HepG2 (cell line): ENCODE data around the gene ANKAR. TPM values are rescaled to one million over a fixed set of nuclear protein-coding genes. Genes with fewer than 3 reads are reported as not detected.

ENCODE experiments used
- ARNT2 ChIP-seq: sonication (generic); formaldehyde crosslinking; IDR thresholded peaks from 2 replicates; pipeline ENCODE4 v1.8.0; 2022; ENCODE audit warnings: mild to moderate bottlenecking, low read depth, missing genetic modification reagents, moderate library complexity
- BRD4 ChIP-seq: sonication (generic); formaldehyde crosslinking; IDR thresholded peaks from 2 replicates; pipeline ENCODE4 v1.4.0; 2020; ENCODE audit warnings: missing genetic modification reagents
- MBD4 ChIP-seq: IDR thresholded peaks from 2 replicates; pipeline ENCODE4 v1.6.1; 2012; ENCODE audit warnings: low read length, inconsistent platforms, borderline replicate concordance
- MIER3 ChIP-seq: IDR thresholded peaks from 2 replicates; pipeline ENCODE4 v1.6.1; 2016; ENCODE audit warnings: missing compliant biosample characterization, borderline replicate concordance
- PAF1 ChIP-seq: IDR thresholded peaks from 2 replicates; pipeline ENCODE4 v1.6.1; 2016; ENCODE audit warnings: missing genetic modification reagents, missing compliant biosample characterization
- PHF8 ChIP-seq: sonication (generic); formaldehyde crosslinking; IDR thresholded peaks from 2 replicates; pipeline ENCODE4 v1.5.0; 2020; ENCODE audit warnings: missing genetic modification reagents
- ZNF234 ChIP-seq: sonication (generic); formaldehyde crosslinking; conservative IDR thresholded peaks from 2 replicates; pipeline ENCODE4 v1.5.1; 2020; ENCODE audit warnings: mild to moderate bottlenecking, missing genetic modification reagents
- ZNF460 ChIP-seq: sonication (generic); formaldehyde crosslinking; IDR thresholded peaks from 2 replicates; pipeline ENCODE4 v1.5.1; 2020; ENCODE audit warnings: missing genetic modification reagents, mild to moderate bottlenecking, borderline replicate concordance
- ZNF567 ChIP-seq: sonication (generic); formaldehyde crosslinking; IDR thresholded peaks from 2 replicates; pipeline ENCODE4 v1.8.1; 2023; ENCODE audit warnings: mild to moderate bottlenecking, missing genetic modification reagents, borderline replicate concordance
- ZNF619 ChIP-seq: sonication (generic); formaldehyde crosslinking; IDR thresholded peaks from 2 replicates; pipeline ENCODE4 v1.4.0; 2020; ENCODE audit warnings: mild to moderate bottlenecking, missing genetic modification reagents
- ZSCAN12 ChIP-seq: sonication (generic); formaldehyde crosslinking; IDR thresholded peaks from 2 replicates; pipeline ENCODE4 v1.9.0; 2021; ENCODE audit warnings: mild to moderate bottlenecking, missing genetic modification reagents
- polyA plus RNA-seq, 8 experiments: library from polyadenylated mRNA; depleted of rRNA in 3 of 8; stranded (reverse) in 7 of 8; unstranded in 1 of 8; fragments of >200 nt; fragmentation: Illumina TruSeq in 4 of 8; extraction: Trizol in 4 of 8; gene quantifications; 2 replicates each; pipeline versions ENCODE4 v1.2.1 to v1.2.3, GENCODE V29; 2011 to 2016; ENCODE audit warnings: low read depth in 4 of 8, missing spikeins in 1 of 8, mixed read lengths in 1 of 8; ENCODE audit not compliant: insufficient read depth in 1 of 8
- total RNA-seq, 5 experiments: library from RNA; depleted of rRNA; stranded (reverse); fragments of >200 nt; fragmentation: Illumina TruSeq; extraction: Trizol; gene quantifications; 2 replicates each; pipeline ENCODE4 v1.2.3, GENCODE V29; 2016; ENCODE audit warnings: low read depth in 1 of 5
- TF ChIP-seq, protein P1 (sequence below): sonication (generic); formaldehyde crosslinking; conservative IDR thresholded peaks from 2 replicates; pipeline ENCODE4 v1.8.0; 2022; ENCODE audit warnings: low read depth, missing genetic modification reagents
- TF ChIP-seq, protein P2 (sequence below): sonication (generic); formaldehyde crosslinking; IDR thresholded peaks from 2 replicates; pipeline ENCODE4 v1.5.1; 2020; ENCODE audit warnings: mild to moderate bottlenecking, missing genetic modification reagents, borderline replicate concordance
- TF ChIP-seq, protein P3 (sequence below): IDR thresholded peaks from 2 replicates; pipeline ENCODE4 v1.6.1; 2016; ENCODE audit warnings: missing genetic modification reagents, missing compliant biosample characterization
- TF ChIP-seq, protein P4 (sequence below): sonication (generic); formaldehyde crosslinking; IDR thresholded peaks from 2 replicates; pipeline ENCODE4 v1.4.0; 2020; ENCODE audit warnings: mild to moderate bottlenecking, missing genetic modification reagents
- TF ChIP-seq, protein P5 (sequence below): sonication (generic); formaldehyde crosslinking; IDR thresholded peaks from 2 replicates; pipeline ENCODE4 v1.4.0; 2020; ENCODE audit warnings: mild to moderate bottlenecking, missing genetic modification reagents
- TF ChIP-seq, protein P6 (sequence below): IDR thresholded peaks from 2 replicates; pipeline ENCODE4 v1.6.1; 2016; ENCODE audit warnings: missing compliant biosample characterization, missing genetic modification reagents, borderline replicate concordance

The ANKAR gene
- total and polyA plus RNA-seq, 2 of the 13 experiments (the other 11 are each of a cell fraction or from before 2014, with no cell fraction given) = 3.6 to 5.0 TPM

DNA sequence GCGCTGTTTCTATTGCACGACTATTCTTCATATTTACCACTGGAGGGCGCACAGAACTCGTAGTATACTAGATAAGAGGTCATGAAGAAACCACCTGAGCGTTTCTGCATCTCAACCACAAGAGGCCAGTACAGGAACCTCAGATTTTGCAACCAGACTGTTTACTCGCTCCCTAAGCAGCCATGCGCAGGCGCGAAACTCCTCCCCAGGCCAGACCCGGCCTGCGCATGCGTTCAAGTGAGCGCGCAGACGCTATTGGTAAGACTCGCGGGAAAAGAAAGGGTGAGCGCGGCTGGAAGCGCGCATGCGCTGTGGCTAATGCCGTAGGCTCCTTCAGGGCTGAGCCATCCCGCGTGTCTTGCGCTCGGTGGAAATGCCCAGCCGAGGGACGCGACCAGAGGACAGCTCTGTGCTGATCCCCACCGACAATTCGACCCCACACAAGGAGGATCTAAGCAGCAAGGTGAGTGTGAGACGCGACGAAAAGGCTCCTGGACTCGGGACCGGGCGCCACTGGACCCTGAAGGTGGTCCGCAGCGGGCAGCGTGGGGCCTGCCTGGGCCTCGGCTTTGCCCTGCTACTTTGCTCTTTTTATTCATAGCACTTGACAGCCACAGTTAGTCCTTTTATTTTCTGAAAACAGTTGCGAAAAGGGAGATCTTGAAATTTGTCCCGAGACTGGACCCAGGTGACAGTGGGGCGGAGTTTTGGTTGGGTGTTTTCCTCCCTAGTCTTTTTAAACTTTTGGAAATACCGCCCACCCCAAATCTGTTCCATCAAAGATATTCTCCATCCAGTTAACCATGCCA is 13.1 kb upstream of the ANKAR start, which contains the start of gene ASNSD1 (continued):
- TF ChIP-seq, protein P1, sequence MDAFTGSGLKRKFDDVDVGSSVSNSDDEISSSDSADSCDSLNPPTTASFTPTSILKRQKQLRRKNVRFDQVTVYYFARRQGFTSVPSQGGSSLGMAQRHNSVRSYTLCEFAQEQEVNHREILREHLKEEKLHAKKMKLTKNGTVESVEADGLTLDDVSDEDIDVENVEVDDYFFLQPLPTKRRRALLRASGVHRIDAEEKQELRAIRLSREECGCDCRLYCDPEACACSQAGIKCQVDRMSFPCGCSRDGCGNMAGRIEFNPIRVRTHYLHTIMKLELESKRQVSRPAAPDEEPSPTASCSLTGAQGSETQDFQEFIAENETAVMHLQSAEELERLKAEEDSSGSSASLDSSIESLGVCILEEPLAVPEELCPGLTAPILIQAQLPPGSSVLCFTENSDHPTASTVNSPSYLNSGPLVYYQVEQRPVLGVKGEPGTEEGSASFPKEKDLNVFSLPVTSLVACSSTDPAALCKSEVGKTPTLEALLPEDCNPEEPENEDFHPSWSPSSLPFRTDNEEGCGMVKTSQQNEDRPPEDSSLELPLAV (CRISPR knock-in tag) = no peak
- TF ChIP-seq PHF8 (CRISPR knock-in tag) (peak; percentile 99), MBD4 (no peak), ZNF234 (CRISPR knock-in tag) (no peak), ZNF619 (CRISPR knock-in tag) (peak; percentile 94), ZSCAN12 (CRISPR knock-in tag) (no peak), ZNF460 (CRISPR knock-in tag) (no peak), ARNT2 (CRISPR knock-in tag) (peak; percentile 96), ZNF567 (CRISPR knock-in tag) (peak; percentile 68; the same call in 1 of the 2 replicates), PAF1 (CRISPR knock-in tag) (no peak), BRD4 (peak; percentile 83; the same call in 1 of the 2 replicates), MIER3 (peak; percentile 79)
- TF ChIP-seq, protein P2, sequence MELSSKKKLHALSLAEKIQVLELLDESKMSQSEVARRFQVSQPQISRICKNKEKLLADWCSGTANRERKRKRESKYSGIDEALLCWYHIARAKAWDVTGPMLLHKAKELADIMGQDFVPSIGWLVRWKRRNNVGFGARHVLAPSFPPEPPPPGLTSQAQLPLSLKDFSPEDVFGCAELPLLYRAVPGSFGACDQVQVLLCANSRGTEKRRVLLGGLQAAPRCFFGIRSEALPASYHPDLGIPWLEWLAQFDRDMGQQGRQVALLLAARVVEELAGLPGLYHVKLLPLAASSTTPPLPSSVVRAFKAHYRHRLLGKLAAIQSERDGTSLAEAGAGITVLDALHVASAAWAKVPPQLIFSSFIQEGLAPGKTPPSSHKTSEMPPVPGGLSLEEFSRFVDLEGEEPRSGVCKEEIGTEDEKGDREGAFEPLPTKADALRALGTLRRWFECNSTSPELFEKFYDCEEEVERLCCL (CRISPR knock-in tag) = no peak
- TF ChIP-seq, protein P3, sequence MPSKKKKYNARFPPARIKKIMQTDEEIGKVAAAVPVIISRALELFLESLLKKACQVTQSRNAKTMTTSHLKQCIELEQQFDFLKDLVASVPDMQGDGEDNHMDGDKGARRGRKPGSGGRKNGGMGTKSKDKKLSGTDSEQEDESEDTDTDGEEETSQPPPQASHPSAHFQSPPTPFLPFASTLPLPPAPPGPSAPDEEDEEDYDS (CRISPR knock-in tag) = peak; percentile 90
- TF ChIP-seq, protein P4, sequence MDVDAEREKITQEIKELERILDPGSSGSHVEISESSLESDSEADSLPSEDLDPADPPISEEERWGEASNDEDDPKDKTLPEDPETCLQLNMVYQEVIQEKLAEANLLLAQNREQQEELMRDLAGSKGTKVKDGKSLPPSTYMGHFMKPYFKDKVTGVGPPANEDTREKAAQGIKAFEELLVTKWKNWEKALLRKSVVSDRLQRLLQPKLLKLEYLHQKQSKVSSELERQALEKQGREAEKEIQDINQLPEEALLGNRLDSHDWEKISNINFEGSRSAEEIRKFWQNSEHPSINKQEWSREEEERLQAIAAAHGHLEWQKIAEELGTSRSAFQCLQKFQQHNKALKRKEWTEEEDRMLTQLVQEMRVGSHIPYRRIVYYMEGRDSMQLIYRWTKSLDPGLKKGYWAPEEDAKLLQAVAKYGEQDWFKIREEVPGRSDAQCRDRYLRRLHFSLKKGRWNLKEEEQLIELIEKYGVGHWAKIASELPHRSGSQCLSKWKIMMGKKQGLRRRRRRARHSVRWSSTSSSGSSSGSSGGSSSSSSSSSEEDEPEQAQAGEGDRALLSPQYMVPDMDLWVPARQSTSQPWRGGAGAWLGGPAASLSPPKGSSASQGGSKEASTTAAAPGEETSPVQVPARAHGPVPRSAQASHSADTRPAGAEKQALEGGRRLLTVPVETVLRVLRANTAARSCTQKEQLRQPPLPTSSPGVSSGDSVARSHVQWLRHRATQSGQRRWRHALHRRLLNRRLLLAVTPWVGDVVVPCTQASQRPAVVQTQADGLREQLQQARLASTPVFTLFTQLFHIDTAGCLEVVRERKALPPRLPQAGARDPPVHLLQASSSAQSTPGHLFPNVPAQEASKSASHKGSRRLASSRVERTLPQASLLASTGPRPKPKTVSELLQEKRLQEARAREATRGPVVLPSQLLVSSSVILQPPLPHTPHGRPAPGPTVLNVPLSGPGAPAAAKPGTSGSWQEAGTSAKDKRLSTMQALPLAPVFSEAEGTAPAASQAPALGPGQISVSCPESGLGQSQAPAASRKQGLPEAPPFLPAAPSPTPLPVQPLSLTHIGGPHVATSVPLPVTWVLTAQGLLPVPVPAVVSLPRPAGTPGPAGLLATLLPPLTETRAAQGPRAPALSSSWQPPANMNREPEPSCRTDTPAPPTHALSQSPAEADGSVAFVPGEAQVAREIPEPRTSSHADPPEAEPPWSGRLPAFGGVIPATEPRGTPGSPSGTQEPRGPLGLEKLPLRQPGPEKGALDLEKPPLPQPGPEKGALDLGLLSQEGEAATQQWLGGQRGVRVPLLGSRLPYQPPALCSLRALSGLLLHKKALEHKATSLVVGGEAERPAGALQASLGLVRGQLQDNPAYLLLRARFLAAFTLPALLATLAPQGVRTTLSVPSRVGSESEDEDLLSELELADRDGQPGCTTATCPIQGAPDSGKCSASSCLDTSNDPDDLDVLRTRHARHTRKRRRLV (CRISPR knock-in tag) = peak; percentile 91
- TF ChIP-seq, protein P5, sequence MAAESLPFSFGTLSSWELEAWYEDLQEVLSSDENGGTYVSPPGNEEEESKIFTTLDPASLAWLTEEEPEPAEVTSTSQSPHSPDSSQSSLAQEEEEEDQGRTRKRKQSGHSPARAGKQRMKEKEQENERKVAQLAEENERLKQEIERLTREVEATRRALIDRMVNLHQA (CRISPR knock-in tag) = peak; percentile 43; the same call in 1 of the 2 replicates
- TF ChIP-seq, protein P6, sequence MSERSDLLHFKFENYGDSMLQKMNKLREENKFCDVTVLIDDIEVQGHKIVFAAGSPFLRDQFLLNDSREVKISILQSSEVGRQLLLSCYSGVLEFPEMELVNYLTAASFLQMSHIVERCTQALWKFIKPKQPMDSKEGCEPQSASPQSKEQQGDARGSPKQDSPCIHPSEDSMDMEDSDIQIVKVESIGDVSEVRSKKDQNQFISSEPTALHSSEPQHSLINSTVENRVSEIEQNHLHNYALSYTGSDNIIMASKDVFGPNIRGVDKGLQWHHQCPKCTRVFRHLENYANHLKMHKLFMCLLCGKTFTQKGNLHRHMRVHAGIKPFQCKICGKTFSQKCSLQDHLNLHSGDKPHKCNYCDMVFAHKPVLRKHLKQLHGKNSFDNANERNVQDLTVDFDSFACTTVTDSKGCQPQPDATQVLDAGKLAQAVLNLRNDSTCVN = peak; percentile 77
